Measurements from ENCODE around the gene KASH5.

DNA sequence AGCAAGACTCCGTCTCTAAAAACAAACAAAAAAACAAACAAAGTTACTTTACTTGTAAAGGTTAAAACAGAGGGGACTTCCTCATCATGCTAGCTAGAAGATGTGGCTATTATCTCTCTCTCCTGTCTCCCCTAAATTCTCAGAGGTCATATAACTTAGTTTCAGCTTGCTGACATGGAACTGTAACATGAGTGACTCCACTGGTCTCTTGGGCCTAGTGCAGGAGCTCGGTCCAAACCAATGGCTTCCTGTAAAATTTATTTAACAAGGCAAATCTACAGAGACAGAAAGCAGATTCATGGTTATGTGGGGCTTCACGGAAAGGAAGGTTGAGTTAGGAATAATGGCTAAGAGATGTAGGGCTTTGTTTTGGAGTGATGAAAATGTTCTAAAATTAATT is 9.5 kb upstream of the KASH5 start:
- TF ChIP-seq EZH2 (optimal IDR thresholded peaks at IDR 0.05; ENCODE audit: low read depth, low read length) = no peak
- TF ChIP-seq, protein P1, sequence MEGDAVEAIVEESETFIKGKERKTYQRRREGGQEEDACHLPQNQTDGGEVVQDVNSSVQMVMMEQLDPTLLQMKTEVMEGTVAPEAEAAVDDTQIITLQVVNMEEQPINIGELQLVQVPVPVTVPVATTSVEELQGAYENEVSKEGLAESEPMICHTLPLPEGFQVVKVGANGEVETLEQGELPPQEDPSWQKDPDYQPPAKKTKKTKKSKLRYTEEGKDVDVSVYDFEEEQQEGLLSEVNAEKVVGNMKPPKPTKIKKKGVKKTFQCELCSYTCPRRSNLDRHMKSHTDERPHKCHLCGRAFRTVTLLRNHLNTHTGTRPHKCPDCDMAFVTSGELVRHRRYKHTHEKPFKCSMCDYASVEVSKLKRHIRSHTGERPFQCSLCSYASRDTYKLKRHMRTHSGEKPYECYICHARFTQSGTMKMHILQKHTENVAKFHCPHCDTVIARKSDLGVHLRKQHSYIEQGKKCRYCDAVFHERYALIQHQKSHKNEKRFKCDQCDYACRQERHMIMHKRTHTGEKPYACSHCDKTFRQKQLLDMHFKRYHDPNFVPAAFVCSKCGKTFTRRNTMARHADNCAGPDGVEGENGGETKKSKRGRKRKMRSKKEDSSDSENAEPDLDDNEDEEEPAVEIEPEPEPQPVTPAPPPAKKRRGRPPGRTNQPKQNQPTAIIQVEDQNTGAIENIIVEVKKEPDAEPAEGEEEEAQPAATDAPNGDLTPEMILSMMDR (IDR thresholded peaks at IDR 0.05; ENCODE audit: low read length) = no peak

Measured in MM.1S (cell line).